Measurements from ENCODE around the gene DBN1. TPM values are rescaled to one million over a fixed set of nuclear protein-coding genes. Genes with fewer than 3 reads are reported as not detected.

DBN1 gene
- total RNA-seq, 4 donors from 2014 or later, result 10.1 to 201 (median 17.4) TPM

DNA sequence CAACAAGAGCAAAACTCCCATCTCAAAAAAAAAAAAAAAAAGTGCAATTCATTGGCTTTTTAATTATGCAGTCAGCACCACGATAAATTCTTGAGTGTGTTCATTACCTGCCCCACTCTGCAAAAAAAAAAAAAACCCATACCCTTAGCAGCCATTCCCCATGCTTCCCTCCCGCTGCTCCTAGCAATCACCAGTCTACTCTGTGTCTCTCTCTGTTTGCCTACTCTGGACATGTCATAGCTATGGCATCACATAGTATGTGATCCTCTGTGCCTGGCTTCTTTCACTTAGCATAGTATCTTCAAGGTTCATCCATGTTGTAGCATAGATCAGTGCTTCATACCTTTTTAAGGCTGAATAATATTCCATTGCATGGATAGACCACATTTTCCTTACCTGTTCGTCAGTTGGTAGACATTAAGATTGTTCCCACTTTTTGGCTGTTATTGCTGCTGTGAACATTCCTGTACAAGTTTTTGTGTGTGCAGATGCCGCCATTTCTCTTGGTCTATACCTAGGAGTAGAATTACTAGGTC lies 33.8 kb downstream of the DBN1 start:
- in situ Hi-C loops (cut with MboI; ENCODE audit: low pct_ligation_motif_present in 1 of 4, low pct_unique_long_range_greater_than_20kb in 1 of 4, low sequenced_read_pairs in 3 of 4), result loop anchor here in 1 of 4 donors (10.0 kb wide), 1 partner anchor 45 kb away; no protein-coding TSS in a partner anchor
- Histone ChIP-seq H3K4me3 (no peak overlapping the region), H3K36me3 (peaks cover 0 to 33% (median 14%) of the 10 kb centered on the region in 4 donors), H3K4me1 (no peaks in the 10 kb centered on the region), H3K9me3 (no peaks in the 10 kb centered on the region), H3K27me3 (no peaks in the 10 kb centered on the region), H3K27ac (no peak overlapping the region)
- TF ChIP-seq, protein P1, sequence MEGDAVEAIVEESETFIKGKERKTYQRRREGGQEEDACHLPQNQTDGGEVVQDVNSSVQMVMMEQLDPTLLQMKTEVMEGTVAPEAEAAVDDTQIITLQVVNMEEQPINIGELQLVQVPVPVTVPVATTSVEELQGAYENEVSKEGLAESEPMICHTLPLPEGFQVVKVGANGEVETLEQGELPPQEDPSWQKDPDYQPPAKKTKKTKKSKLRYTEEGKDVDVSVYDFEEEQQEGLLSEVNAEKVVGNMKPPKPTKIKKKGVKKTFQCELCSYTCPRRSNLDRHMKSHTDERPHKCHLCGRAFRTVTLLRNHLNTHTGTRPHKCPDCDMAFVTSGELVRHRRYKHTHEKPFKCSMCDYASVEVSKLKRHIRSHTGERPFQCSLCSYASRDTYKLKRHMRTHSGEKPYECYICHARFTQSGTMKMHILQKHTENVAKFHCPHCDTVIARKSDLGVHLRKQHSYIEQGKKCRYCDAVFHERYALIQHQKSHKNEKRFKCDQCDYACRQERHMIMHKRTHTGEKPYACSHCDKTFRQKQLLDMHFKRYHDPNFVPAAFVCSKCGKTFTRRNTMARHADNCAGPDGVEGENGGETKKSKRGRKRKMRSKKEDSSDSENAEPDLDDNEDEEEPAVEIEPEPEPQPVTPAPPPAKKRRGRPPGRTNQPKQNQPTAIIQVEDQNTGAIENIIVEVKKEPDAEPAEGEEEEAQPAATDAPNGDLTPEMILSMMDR (IDR thresholded peaks at IDR 0.05), result no peak
- no peak for TF ChIP-seq POLR2A (IDR thresholded peaks at IDR 0.05)
- TF ChIP-seq POLR2AphosphoS5 (IDR thresholded peaks at IDR 0.05), result no peak
- intact Hi-C loops (cut with DNase I; ENCODE audit: low total_unique reads), result no loop called here
- WGBS, 2 donors (ENCODE audit: low coverage in 1 of 2), result 94 to 100% methylated on average over 4 of the region's 4 CpGs
- DNase-seq, result no peak

- Histone ChIP-seq H3K36me3 (peaks cover 0 to 43% (median 23%) of the 10 kb centered on the region in 4 donors), H3K27me3 (no peaks in the 10 kb centered on the region), H3K4me1 (no peaks in the 10 kb centered on the region), H3K9me3 (no peaks in the 10 kb centered on the region), H3K27ac (no peak overlapping the region), H3K4me3 (no peak overlapping the region)
- no peak for DNase-seq
- 92% methylated on average over 10 of the region's 10 CpGs; no CpG with 5 or more reads in 1 of the 2 donors for WGBS, 2 donors (ENCODE audit: low coverage in 1 of 2)
- TF ChIP-seq POLR2AphosphoS5 (IDR thresholded peaks at IDR 0.05) (no peak), POLR2A (IDR thresholded peaks at IDR 0.05) (no peak), EP300 (IDR thresholded peaks at IDR 0.05; ENCODE audit: low read depth) (no peak)
- TF ChIP-seq, protein P1 (IDR thresholded peaks at IDR 0.05), result no peak
- in situ Hi-C loops (cut with MboI; ENCODE audit: low pct_ligation_motif_present in 1 of 4, low pct_unique_long_range_greater_than_20kb in 1 of 4, low sequenced_read_pairs in 3 of 4) (no loop called here), intact Hi-C loops (cut with DNase I; ENCODE audit: low total_unique reads) (no loop called here)
Measured at GRCh38 chr5:177438468-177438867, 35.0 kb downstream of the DBN1 start.

GRCh38 chr5:177437623-177438022 lies 35.8 kb downstream of the DBN1 start:
- TF ChIP-seq POLR2AphosphoS5 (IDR thresholded peaks at IDR 0.05) (no peak), EP300 (IDR thresholded peaks at IDR 0.05; ENCODE audit: low read depth) (no peak), POLR2A (IDR thresholded peaks at IDR 0.05) (no peak)
- TF ChIP-seq, protein P1 (IDR thresholded peaks at IDR 0.05), result no peak
- H3K4me3 ChIP-seq, result no peak overlapping the region
- peaks cover 0 to 5% (median 2%) of the 10 kb centered on the region in 4 donors for H3K4me1 ChIP-seq
- WGBS, 2 donors (ENCODE audit: low coverage in 1 of 2), result 58% methylated on average over 4 of the region's 4 CpGs; no CpG with 5 or more reads in 1 of the 2 donors
- no peaks in the 10 kb centered on the region for H3K9me3 ChIP-seq
- H3K27ac ChIP-seq, result no peak overlapping the region
- peaks cover 0 to 49% (median 27%) of the 10 kb centered on the region in 4 donors for H3K36me3 ChIP-seq
- intact Hi-C loops (cut with DNase I; ENCODE audit: low total_unique reads), result no loop called here
- DNase-seq, result no peak
- in situ Hi-C loops (cut with MboI; ENCODE audit: low pct_ligation_motif_present in 1 of 4, low pct_unique_long_range_greater_than_20kb in 1 of 4, low sequenced_read_pairs in 3 of 4), result no loop called here
- no peaks in the 10 kb centered on the region for H3K27me3 ChIP-seq

GRCh38 chr5:177435847-177436536 lies 37.4 kb downstream of the DBN1 start:
- TF ChIP-seq, protein P1 (IDR thresholded peaks at IDR 0.05), result no peak
- no peak for TF ChIP-seq POLR2A (IDR thresholded peaks at IDR 0.05)
- in situ Hi-C loops (cut with MboI; ENCODE audit: low pct_ligation_motif_present in 1 of 4, low pct_unique_long_range_greater_than_20kb in 1 of 4, low sequenced_read_pairs in 3 of 4), result no loop called here
- no peak overlapping the region for H3K27ac ChIP-seq
- H3K4me1 ChIP-seq, result peaks cover 6 to 8% (median 7%) of the 10 kb centered on the region in 4 donors
- no peak overlapping the region for H3K4me3 ChIP-seq
- no peaks in the 10 kb centered on the region for H3K27me3 ChIP-seq
- intact Hi-C loops (cut with DNase I; ENCODE audit: low total_unique reads), result no loop called here
- no peaks in the 10 kb centered on the region for H3K9me3 ChIP-seq
- DNase-seq, result no peak
- 95% methylated on average over 37 of the region's 37 CpGs; no CpG with 5 or more reads in 1 of the 2 donors for WGBS, 2 donors (ENCODE audit: low coverage in 1 of 2)
- peaks cover 0 to 46% (median 27%) of the 10 kb centered on the region in 4 donors for H3K36me3 ChIP-seq

Measured in transverse colon (tissue), 4 donors.